IMR-90 (cell line): ENCODE results near the gene APCDD1. TPM values are rescaled to one million over a fixed set of nuclear protein-coding genes. Genes with fewer than 3 reads are reported as not detected.

Experiments used
- ATAC-seq: fragments of 200-7000 bp; cut with Tn5 transposase; 2 replicates; pipeline ENCODE4 v1.9.1; 2020; ENCODE audit warnings: low read depth, mild to moderate bottlenecking, moderate library complexity
- BruUV-seq: library from RNA; stranded (reverse); fragments of 400-500 nt; replicated peaks from 2 replicates; lab custom pipeline; 2021; lab: Mats Ljungman, UMichigan
- CTCF ChIA-PET: fragments of 300-600 bp; formaldehyde crosslinking; extraction: SDS; loops from one replicate; lab custom pipeline; 2021; ENCODE audit warnings: antibody characterized with exemption; lab: Yijun Ruan, JAX
- POLR2A ChIA-PET: fragments of 300-600 bp; sonication (Branson Sonifier 250); formaldehyde crosslinking; loops from one replicate; lab custom pipeline; 2022; ENCODE audit warnings: antibody characterized with exemption; ENCODE audit not compliant: unreplicated experiment; lab: Charles Lee
- DNase-seq: peaks from one replicate; pipeline ENCODE4 v3.0.0; 2013
- H2AFZ ChIP-seq: replicated peaks from 2 replicates; pipeline ENCODE3; 2013; ENCODE audit warnings: low read length, mild to moderate bottlenecking; ENCODE audit not compliant: poor library complexity
- H2AK5ac ChIP-seq: 2 replicates; pipeline ENCODE4 v1.6.1; 2013; ENCODE audit warnings: low read depth, low read length, inconsistent platforms
- H2AK9ac ChIP-seq: replicated peaks from 2 replicates; pipeline ENCODE3; 2013; ENCODE audit warnings: mild to moderate bottlenecking, low read depth, low read length, moderate library complexity; ENCODE audit not compliant: poor library complexity
- H2BK120ac ChIP-seq: 2 replicates; pipeline ENCODE4 v1.6.1; 2013; ENCODE audit warnings: low read depth, low read length, inconsistent platforms
- H2BK15ac ChIP-seq: 3 replicates; pipeline ENCODE4 v1.6.1; 2013; ENCODE audit warnings: low read depth, low read length, inconsistent platforms
- H2BK20ac ChIP-seq: 2 replicates; pipeline ENCODE4 v1.6.1; 2013; ENCODE audit warnings: low read depth, mild to moderate bottlenecking, inconsistent platforms, low read length, moderate library complexity
- H2BK5ac ChIP-seq: 2 replicates; pipeline ENCODE4 v1.6.1; 2013; ENCODE audit warnings: mild to moderate bottlenecking, low read depth, low read length, inconsistent platforms; ENCODE audit not compliant: poor library complexity, severe bottlenecking
- H3K14ac ChIP-seq: replicated peaks from 2 replicates; pipeline ENCODE4 v1.6.1; 2013; ENCODE audit warnings: low read depth, low read length, inconsistent platforms
- H3K18ac ChIP-seq: 2 replicates; pipeline ENCODE4 v1.6.1; 2013; ENCODE audit warnings: low read depth, low read length, control low read depth
- H3K23ac ChIP-seq: 2 replicates; pipeline ENCODE4 v1.6.1; 2013; ENCODE audit warnings: low read depth, low read length, inconsistent platforms
- H3K27ac ChIP-seq: 2 replicates; pipeline ENCODE4 v1.5.1; 2013; ENCODE audit warnings: mild to moderate bottlenecking, control low read depth, low read length; ENCODE audit not compliant: insufficient read depth
- H3K27me3 ChIP-seq: 2 replicates; pipeline ENCODE4 v1.6.1; 2013; ENCODE audit warnings: low read length; ENCODE audit not compliant: control insufficient read depth, insufficient read depth
- H3K36me3 ChIP-seq: 2 replicates; pipeline ENCODE4 v1.6.1; 2013; ENCODE audit warnings: low read length, mixed read lengths; ENCODE audit not compliant: control insufficient read depth, insufficient read depth
- H3K4ac ChIP-seq: 2 replicates; pipeline ENCODE4 v1.6.1; 2013; ENCODE audit warnings: low read depth, low read length, inconsistent platforms
- H3K4me1 ChIP-seq: 2 replicates; pipeline ENCODE4 v1.6.1; 2013; ENCODE audit warnings: low read length, mixed read lengths; ENCODE audit not compliant: control insufficient read depth, insufficient read depth
- H3K4me2 ChIP-seq: 2 replicates; pipeline ENCODE4 v1.6.1; 2013; ENCODE audit warnings: low read depth, mild to moderate bottlenecking, control low read depth, low read length, moderate library complexity
- H3K4me3 ChIP-seq: 2 replicates; pipeline ENCODE4 v1.5.1; 2013; ENCODE audit warnings: low read depth, mild to moderate bottlenecking, control low read depth, low read length, moderate library complexity; ENCODE audit not compliant: insufficient read depth
- H3K56ac ChIP-seq: 2 replicates; pipeline ENCODE4 v1.6.1; 2013; ENCODE audit warnings: low read length, inconsistent platforms; ENCODE audit not compliant: insufficient read depth; ENCODE audit errors: extremely low read depth
- H3K79me1 ChIP-seq, 2 experiments: 2 replicates each; pipeline ENCODE4 v1.6.1; 2013; ENCODE audit warnings: low read length in 2 of 2, inconsistent platforms in 1 of 2, low read depth in 1 of 2
- H3K9ac ChIP-seq: 2 replicates; pipeline ENCODE4 v1.6.1; 2013; ENCODE audit warnings: low read depth, low read length, control low read depth
- H3K9me1 ChIP-seq: 2 replicates; pipeline ENCODE4 v1.6.1; 2013; ENCODE audit warnings: low read length, inconsistent platforms; ENCODE audit not compliant: insufficient read depth
- H3K9me3 ChIP-seq: 2 replicates; pipeline ENCODE4 v1.6.1; 2013; ENCODE audit warnings: low read length; ENCODE audit not compliant: control insufficient read depth, insufficient read depth
- H4K20me1 ChIP-seq: 2 replicates; pipeline ENCODE4 v1.6.1; 2013; ENCODE audit warnings: low read length, inconsistent platforms; ENCODE audit not compliant: insufficient read depth
- H4K5ac ChIP-seq: 2 replicates; pipeline ENCODE4 v1.6.1; 2013; ENCODE audit warnings: mild to moderate bottlenecking, low read depth, low read length, control low read depth
- H4K8ac ChIP-seq, 2 experiments: 2 replicates each; pipeline ENCODE4 v1.6.1; 2013; ENCODE audit warnings: low read depth in 2 of 2, low read length in 2 of 2, control low read depth in 1 of 2, inconsistent platforms in 1 of 2
- H4K91ac ChIP-seq: 2 replicates; pipeline ENCODE4 v1.6.1; 2013; ENCODE audit warnings: low read depth, low read length, inconsistent platforms; ENCODE audit not compliant: insufficient read depth
- NFE2L2 ChIP-seq: fragments of 150-350 bp; IDR thresholded peaks from 2 replicates; pipeline ENCODE4 v1.6.1; 2016; ENCODE audit warnings: low read depth, mild to moderate bottlenecking, low read length
- RCOR1 ChIP-seq: IDR thresholded peaks from 2 replicates; pipeline ENCODE4 v1.6.1; 2012; ENCODE audit warnings: mild to moderate bottlenecking, low read length, improper control_type of control experiment; ENCODE audit not compliant: insufficient replicate concordance
- WGBS, 2 experiments: methylation state at CpG; one replicate each; pipeline versions ENCODE4 v1.1.5 to v1.1.7; 2013; ENCODE audit warnings: missing lambda C conversion rate in 2 of 2; ENCODE audit not compliant: insufficient read length in 1 of 2; ENCODE audit errors: extremely low coverage in 2 of 2; 5-methylcytosine and 5-hydroxymethylcytosine counted together
- dilution Hi-C: fragments of 300-500 bp; cut with HindIII; formaldehyde crosslinking; loops from one replicate; pipeline ENCODE4 v1.14.3; 2018; ENCODE audit warnings: low sequenced_read_pairs; ENCODE audit not compliant: unreplicated experiment
- in situ Hi-C: fragments of 300-500 bp; cut with MboI; formaldehyde crosslinking; loops from 3 replicates; pipeline ENCODE4 v1.14.3; 2019; ENCODE audit warnings: low sequenced_read_pairs, inconsistent platforms, mixed read lengths
- intact Hi-C: fragments of 100-400 bp; cut with micrococcal nuclease; formaldehyde crosslinking; loops from 2 replicates; pipeline ENCODE4 v1.10.0; 2022
- polyA plus RNA-seq, 3 experiments: library from polyadenylated mRNA; depleted of rRNA; stranded (reverse); fragments of >200 nt; gene quantifications; 2 replicates each; pipeline ENCODE4 v1.2.3, GENCODE V29; 2012; ENCODE audit warnings: low replicate concordance in 1 of 3
- total RNA-seq: library from RNA; depleted of rRNA; stranded (reverse); fragments of >200 nt; gene quantifications from 2 replicates; pipeline ENCODE4 v1.2.3, GENCODE V29; 2012
- TF ChIP-seq, protein P1 (sequence below): conservative IDR thresholded peaks from 2 replicates; pipeline ENCODE4 v1.5.1; 2012; ENCODE audit warnings: mild to moderate bottlenecking, low read depth, low read length, improper control_type of control experiment

Gene APCDD1
- total and polyA plus RNA-seq, 2 of the 4 experiments (the other 2 are of a cell fraction): 1.1 to 2.2 TPM

DNA sequence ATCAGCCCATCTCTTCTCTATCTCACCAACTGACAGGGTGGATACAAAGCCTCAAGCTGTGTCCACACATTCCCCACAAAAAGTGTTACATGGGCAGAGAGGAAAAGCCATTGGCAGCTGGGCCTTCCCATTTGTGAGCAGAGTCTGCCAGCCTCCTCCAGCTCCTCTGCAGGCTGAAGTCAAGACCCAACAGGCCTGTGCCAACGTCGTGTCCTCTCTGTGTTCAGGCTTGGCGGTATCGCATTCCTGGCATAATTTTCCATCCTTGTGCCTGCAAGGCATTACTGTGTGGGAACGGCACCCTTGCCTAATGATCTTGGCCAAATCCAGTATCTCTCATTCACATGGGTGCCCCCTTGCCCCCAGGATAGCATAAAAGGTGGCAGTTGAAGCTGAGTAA, 41.5 kb upstream of the APCDD1 start:
- H3K56ac ChIP-seq: no peak overlapping the region
- no peak overlapping the region for H3K9ac ChIP-seq
- dilution Hi-C loops (no loop called here), in situ Hi-C loops (no loop called here), intact Hi-C loops (no loop called here)
- no peak for DNase-seq
- no peak overlapping the region for H4K8ac ChIP-seq
- no peak overlapping the region for H2BK5ac ChIP-seq
- no peak overlapping the region for H3K4me3 ChIP-seq
- H3K18ac ChIP-seq: no peak overlapping the region
- H3K4ac ChIP-seq: no peak overlapping the region
- no peaks in the 10 kb centered on the region for H4K20me1 ChIP-seq
- H3K27me3 ChIP-seq: peaks cover 5% of the 10 kb centered on the region
- POLR2A ChIA-PET: no interaction called here
- no peak overlapping the region for H2BK15ac ChIP-seq
- 80% methylated on average over 5 of the region's 5 CpGs; no CpG with 5 or more reads in 1 of the 2 experiments for WGBS, 2 experiments
- no peak overlapping the region for H3K27ac ChIP-seq
- H4K5ac ChIP-seq: no peak overlapping the region
- no peak overlapping the region for H2BK20ac ChIP-seq
- TF ChIP-seq RCOR1 (no peak), NFE2L2 (no peak)
- TF ChIP-seq, protein P1, sequence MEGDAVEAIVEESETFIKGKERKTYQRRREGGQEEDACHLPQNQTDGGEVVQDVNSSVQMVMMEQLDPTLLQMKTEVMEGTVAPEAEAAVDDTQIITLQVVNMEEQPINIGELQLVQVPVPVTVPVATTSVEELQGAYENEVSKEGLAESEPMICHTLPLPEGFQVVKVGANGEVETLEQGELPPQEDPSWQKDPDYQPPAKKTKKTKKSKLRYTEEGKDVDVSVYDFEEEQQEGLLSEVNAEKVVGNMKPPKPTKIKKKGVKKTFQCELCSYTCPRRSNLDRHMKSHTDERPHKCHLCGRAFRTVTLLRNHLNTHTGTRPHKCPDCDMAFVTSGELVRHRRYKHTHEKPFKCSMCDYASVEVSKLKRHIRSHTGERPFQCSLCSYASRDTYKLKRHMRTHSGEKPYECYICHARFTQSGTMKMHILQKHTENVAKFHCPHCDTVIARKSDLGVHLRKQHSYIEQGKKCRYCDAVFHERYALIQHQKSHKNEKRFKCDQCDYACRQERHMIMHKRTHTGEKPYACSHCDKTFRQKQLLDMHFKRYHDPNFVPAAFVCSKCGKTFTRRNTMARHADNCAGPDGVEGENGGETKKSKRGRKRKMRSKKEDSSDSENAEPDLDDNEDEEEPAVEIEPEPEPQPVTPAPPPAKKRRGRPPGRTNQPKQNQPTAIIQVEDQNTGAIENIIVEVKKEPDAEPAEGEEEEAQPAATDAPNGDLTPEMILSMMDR: no peak
- no peak overlapping the region for H2AFZ ChIP-seq
- H2AK9ac ChIP-seq: no peak overlapping the region
- no peak overlapping the region for H3K23ac ChIP-seq
- no peaks in the 10 kb centered on the region for H3K9me3 ChIP-seq
- no peaks in the 10 kb centered on the region for H3K36me3 ChIP-seq
- H3K79me1 ChIP-seq: no peaks in the 10 kb centered on the region
- no peaks in the 10 kb centered on the region for H3K9me1 ChIP-seq
- H3K14ac ChIP-seq: no peak overlapping the region
- H2BK120ac ChIP-seq: no peak overlapping the region
- ATAC-seq: no peak
- no TSS peak for BruUV-seq
- no peaks in the 10 kb centered on the region for H3K4me1 ChIP-seq
- no peak overlapping the region for H3K4me2 ChIP-seq
- CTCF ChIA-PET: no interaction called here
- H2AK5ac ChIP-seq: no peak overlapping the region
- no peak overlapping the region for H4K91ac ChIP-seq
